LNCaP clone FGC (cell line): Measurements from ENCODE around the gene KAT5.
"Not testable (repeated sequence)": the region's sequence is repeated elsewhere in the genome, so short reads cannot be mapped to it uniquely, and the experiment has no call there.

ENCODE experiments used
- DNase-seq: peaks from one replicate; pipeline ENCODE4 v3.0.0-alpha.2; 2011; ENCODE audit warnings: low read depth
- H3K4me3 ChIP-seq: 2 replicates; pipeline ENCODE4 v1.5.1; 2011; ENCODE audit warnings: mild to moderate bottlenecking, low read depth, low read length, control low read depth
- TF ChIP-seq, protein P1 (sequence below): IDR thresholded peaks from 2 replicates; pipeline ENCODE4 v1.5.1; 2012; ENCODE audit warnings: mild to moderate bottlenecking; ENCODE audit not compliant: control insufficient read depth, insufficient read depth; ENCODE audit errors: extremely low read depth

The KAT5 gene

DNA sequence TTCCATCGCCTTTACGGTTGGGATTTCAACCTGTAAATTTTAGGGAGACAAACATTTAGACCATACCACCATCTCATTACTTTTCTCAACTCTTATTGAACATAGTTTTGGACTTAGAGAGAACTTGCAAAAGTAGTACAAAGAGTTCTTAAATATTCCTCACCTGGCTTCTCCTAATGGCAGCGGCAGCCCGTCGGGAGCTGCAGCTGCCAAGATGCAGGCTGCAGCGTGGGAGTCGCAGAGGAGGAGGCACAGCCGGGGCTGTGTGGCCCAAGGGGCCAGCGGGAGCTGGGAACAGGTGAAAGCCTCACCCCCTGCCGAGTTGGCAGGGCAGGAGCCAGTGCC, 31.6 kb downstream of the KAT5 start:
- TF ChIP-seq, protein P1, sequence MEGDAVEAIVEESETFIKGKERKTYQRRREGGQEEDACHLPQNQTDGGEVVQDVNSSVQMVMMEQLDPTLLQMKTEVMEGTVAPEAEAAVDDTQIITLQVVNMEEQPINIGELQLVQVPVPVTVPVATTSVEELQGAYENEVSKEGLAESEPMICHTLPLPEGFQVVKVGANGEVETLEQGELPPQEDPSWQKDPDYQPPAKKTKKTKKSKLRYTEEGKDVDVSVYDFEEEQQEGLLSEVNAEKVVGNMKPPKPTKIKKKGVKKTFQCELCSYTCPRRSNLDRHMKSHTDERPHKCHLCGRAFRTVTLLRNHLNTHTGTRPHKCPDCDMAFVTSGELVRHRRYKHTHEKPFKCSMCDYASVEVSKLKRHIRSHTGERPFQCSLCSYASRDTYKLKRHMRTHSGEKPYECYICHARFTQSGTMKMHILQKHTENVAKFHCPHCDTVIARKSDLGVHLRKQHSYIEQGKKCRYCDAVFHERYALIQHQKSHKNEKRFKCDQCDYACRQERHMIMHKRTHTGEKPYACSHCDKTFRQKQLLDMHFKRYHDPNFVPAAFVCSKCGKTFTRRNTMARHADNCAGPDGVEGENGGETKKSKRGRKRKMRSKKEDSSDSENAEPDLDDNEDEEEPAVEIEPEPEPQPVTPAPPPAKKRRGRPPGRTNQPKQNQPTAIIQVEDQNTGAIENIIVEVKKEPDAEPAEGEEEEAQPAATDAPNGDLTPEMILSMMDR, result no peak
- DNase-seq, result no peak
- no peak overlapping the region for H3K4me3 ChIP-seq

DNA sequence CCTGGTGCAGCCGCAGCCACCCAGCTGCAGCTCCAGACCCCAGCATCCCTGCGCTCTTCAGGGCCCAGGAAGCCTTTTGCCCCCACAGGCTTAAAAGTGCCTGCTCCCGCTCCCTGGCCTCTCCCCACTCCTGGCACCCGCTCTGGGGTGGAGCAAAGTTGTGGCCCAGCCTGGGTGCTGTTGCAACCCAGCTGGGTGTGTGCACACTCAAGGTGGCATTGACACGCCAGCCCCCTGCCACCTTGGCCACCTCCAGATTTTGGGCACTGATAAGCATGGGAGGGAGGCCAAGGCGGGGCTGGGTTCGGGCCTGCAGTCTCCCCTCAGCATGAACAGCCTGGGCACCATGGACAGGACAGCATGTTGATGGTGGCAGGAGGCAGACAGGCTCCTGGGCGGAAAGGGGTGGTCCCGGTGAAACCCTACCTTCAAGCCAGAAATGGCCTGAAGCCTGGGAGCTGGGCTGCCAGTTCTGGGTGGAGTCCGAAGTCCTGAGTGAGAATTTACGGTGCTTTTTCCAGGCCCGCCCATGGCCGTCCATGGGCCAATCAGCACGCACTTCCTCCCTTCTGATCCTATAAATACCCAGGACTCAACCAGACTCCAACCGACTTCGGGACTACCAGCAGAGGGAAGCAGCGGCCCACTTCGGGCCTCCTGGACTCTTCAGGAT, 32.1 kb downstream of the KAT5 start:
- TF ChIP-seq, protein P1, result peak; percentile 34
- peak; percentile 23 for DNase-seq
- no peak overlapping the region for H3K4me3 ChIP-seq

DNA sequence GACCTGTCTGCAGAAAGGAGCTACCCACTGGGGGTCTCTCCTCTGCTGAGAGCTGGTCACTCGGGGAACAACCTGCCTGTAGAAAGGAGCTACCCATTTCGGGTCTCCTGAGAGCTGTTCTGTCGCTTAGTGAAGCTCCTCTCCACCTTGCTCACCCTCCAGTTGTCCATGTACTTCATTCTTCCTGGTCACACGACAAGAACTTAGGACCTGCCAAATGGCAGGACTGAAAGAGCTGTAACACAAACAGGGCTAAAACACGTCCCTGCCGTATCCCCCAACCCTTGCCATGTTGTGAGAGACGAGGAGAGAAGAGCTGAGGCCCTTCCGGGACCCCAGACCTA, 32.6 kb downstream of the KAT5 start:
- no peak for DNase-seq
- H3K4me3 ChIP-seq, result no peak overlapping the region
- TF ChIP-seq, protein P1, result no peak

DNA sequence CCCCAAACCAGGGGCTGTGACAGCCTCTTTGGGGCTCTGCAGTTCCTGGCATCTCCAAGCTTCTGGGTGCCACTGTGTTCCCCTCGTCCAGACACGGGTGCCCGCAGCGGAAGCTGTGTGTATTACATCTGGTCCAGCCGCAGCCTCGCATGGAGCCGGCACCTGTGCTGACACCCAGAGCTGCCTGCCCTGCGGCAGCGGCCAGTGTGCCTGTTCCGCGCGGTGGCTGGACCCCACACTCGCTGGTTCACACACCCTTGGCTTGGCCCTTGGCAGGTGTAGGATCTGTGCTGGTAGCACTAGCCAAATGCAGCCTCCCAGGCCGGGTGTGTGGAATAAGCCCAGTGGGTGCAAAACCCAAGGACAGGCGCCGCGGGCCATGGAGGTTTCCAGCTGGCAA, 33.0 kb downstream of the KAT5 start:
- H3K4me3 ChIP-seq, result no peak overlapping the region
- TF ChIP-seq, protein P1, result no peak
- no peak for DNase-seq

DNA sequence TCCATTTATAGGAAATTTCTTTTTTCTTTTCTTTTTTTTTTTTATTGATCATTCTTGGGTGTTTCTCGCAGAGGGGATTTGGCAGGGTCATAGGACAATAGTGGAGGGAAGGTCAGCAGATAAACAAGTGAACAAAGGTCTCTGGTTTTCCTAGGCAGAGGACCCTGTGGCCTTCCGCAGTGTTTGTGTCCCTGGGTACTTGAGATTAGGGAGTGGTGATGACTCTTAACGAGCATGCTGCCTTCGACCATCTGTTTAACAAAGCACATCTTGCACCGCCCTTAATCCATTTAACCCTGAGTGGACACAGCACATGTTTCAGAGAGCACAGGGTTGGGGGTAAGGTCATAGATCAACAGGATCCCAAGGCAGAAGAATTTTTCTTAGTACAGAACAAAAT, 50.1 kb downstream of the KAT5 start:
- not testable (repeated sequence) for H3K4me3 ChIP-seq, DNase-seq

DNA sequence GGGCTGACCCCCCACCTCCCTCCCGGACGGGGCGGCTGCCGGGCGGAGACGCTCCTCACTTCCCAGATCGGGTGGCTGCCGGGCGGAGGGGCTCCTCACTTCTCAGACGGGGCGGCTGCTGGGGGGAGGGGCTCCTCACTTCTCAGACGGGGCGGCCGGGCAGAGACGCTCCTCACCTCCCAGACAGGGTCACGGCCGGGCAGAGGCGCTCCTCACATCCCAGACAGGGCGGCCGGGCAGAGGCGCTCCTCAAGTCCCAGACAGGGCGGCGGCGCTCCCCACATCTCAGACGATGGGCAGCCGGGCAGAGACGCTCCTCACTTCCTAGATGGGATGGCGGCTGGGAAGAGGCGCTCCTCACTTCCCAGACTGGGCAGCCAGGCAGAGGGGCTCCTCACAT, 50.8 kb downstream of the KAT5 start:
- H3K4me3 ChIP-seq, DNase-seq: not testable (repeated sequence)

DNA sequence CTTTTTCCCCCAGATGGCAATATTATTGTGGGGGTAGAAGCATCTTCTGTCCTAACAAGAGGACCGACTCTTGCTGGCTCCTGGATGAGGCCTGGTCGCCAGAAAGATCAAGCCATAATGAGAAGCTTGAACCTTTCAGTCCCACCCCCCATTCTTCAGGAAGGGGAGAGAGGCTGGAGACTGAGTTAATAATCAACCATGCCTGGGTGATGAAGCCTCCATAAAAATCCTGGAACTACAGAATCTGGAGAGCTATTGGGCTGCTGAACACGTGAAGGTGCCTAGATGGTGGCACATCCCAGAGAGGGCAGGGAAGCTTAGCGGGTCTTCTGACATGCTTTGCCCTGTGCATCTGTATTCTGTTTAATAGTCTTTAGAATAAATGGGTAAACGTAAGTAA, 52.4 kb downstream of the KAT5 start:
- TF ChIP-seq, protein P1, result no peak
- DNase-seq, result no peak
- no peak overlapping the region for H3K4me3 ChIP-seq

DNA sequence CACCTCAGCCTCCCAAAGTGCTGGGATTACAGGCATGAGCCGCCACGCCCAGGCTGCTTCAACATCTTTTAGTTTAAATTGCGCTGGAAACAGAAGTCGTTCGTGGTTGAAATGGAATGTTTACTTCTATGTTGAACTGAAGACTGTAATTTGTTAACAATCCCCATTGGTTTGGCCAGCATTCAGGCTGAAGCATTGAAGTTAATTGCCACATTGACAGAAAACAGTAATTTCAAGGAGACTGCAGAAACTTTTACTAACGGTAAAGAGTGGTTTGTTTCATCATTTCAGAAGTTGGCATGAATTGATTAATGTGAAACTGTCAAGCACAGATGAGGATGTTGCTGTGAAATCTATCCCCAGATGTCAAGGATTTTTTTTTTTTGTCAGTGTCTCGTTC, 54.5 kb downstream of the KAT5 start:
- no peak for DNase-seq
- TF ChIP-seq, protein P1, result no peak
- H3K4me3 ChIP-seq, result no peak overlapping the region
